Calu3 (cell line): ENCODE results near the gene CNTN5. TPM values are rescaled to one million over a fixed set of nuclear protein-coding genes. Genes with fewer than 3 reads are reported as not detected.

ENCODE experiments used
- BruUV-seq: library from RNA; stranded (reverse); fragments of 400-500 nt; replicated peaks from 2 replicates; lab custom pipeline; 2021; lab: Mats Ljungman, UMichigan
- CTCF ChIA-PET: fragments of 300-600 bp; sonication (Branson Sonifier 250); formaldehyde crosslinking; loops from one replicate; lab custom pipeline; 2022; ENCODE audit warnings: antibody characterized with exemption; lab: Charles Lee
- DNase-seq: peaks from one replicate; pipeline ENCODE4 v3.0.0; 2022
- H3K27ac Mint-ChIP-seq: one replicate; pipeline ENCODE4 v1.8.0; 2022; ENCODE audit warnings: mixed read lengths; ENCODE audit not compliant: unreplicated experiment
- H3K27me3 Mint-ChIP-seq: one replicate; pipeline ENCODE4 v1.8.0; 2022; ENCODE audit warnings: mixed read lengths; ENCODE audit not compliant: unreplicated experiment
- H3K36me3 Mint-ChIP-seq: one replicate; pipeline ENCODE4 v1.8.0; 2022; ENCODE audit warnings: mild to moderate bottlenecking, moderate library complexity, mixed read lengths; ENCODE audit not compliant: insufficient read depth, unreplicated experiment
- H3K4me1 Mint-ChIP-seq: one replicate; pipeline ENCODE4 v1.8.0; 2022; ENCODE audit warnings: mild to moderate bottlenecking, low read depth, mixed read lengths; ENCODE audit not compliant: unreplicated experiment
- H3K4me3 Mint-ChIP-seq: one replicate; pipeline ENCODE4 v1.8.0; 2022; ENCODE audit warnings: mild to moderate bottlenecking, low read depth, moderate library complexity, mixed read lengths; ENCODE audit not compliant: unreplicated experiment
- H3K9me3 Mint-ChIP-seq: one replicate; pipeline ENCODE4 v1.8.0; 2022; ENCODE audit warnings: low read depth, mixed read lengths; ENCODE audit not compliant: unreplicated experiment
- CTCF ChIP-seq: fragments of 200-600 bp; IDR thresholded peaks from one replicate; pipeline ENCODE4 v1.8.0; 2022; ENCODE audit warnings: antibody characterized with exemption; ENCODE audit not compliant: unreplicated experiment
- intact Hi-C: fragments of 100-400 bp; cut with micrococcal nuclease; formaldehyde crosslinking; loops from one replicate; pipeline ENCODE4 v1.10.0; 2022; ENCODE audit not compliant: unreplicated experiment
- total RNA-seq: library from RNA; stranded (reverse); gene quantifications from 2 replicates; pipeline ENCODE4 v1.2.3, GENCODE V29; 2022

The CNTN5 gene
- total RNA-seq, 1 experiment from 2014 or later = not detected

- H3K4me3 Mint-ChIP-seq = no peak overlapping the region
- TF ChIP-seq CTCF = no peak
- no peak overlapping the region for H3K27ac Mint-ChIP-seq
- no peaks in the 10 kb centered on the region for H3K9me3 Mint-ChIP-seq
- no peaks in the 10 kb centered on the region for H3K27me3 Mint-ChIP-seq
- BruUV-seq = no TSS peak
- no peaks in the 10 kb centered on the region for H3K4me1 Mint-ChIP-seq
- no peaks in the 10 kb centered on the region for H3K36me3 Mint-ChIP-seq
- intact Hi-C loops = no loop called here
- no peak for DNase-seq
- CTCF ChIA-PET = no interaction called here
Observed at GRCh38 chr11:100221791-100222190, 1201.0 kb downstream of the CNTN5 start.

- CTCF ChIA-PET = no interaction called here
- BruUV-seq = no TSS peak
- no peaks in the 10 kb centered on the region for H3K4me1 Mint-ChIP-seq
- H3K36me3 Mint-ChIP-seq = no peaks in the 10 kb centered on the region
- H3K4me3 Mint-ChIP-seq = no peak overlapping the region
- no peak for TF ChIP-seq CTCF
- no peak for DNase-seq
- H3K27ac Mint-ChIP-seq = no peak overlapping the region
- intact Hi-C loops = no loop called here
- no peaks in the 10 kb centered on the region for H3K27me3 Mint-ChIP-seq
- no peaks in the 10 kb centered on the region for H3K9me3 Mint-ChIP-seq
Observed at GRCh38 chr11:100224541-100225034, 1203.8 kb downstream of the CNTN5 start.

DNA sequence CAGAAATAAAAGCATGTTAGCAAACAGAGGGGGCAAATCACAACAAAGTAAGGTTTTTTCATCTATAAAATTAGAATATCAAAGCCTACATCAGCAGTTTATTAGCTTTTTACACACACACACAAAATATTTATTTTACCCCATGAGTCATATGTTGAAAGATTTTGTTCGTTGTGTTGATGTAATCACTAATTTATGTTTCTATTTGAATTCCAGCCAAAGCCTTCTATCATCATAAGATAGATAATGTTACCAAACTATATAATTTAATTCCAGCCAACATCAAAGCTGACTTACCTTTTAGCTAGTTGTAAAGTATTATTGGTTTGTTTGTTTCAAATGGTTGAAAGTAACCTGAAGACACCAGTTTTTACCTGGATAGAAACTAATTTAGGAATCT lies 1208.3 kb downstream of the CNTN5 start:
- no peak for DNase-seq
- intact Hi-C loops = no loop called here
- Mint-ChIP-seq H3K36me3 (no peaks in the 10 kb centered on the region), H3K27me3 (no peaks in the 10 kb centered on the region), H3K9me3 (no peaks in the 10 kb centered on the region), H3K27ac (no peak overlapping the region), H3K4me1 (no peaks in the 10 kb centered on the region), H3K4me3 (no peak overlapping the region)
- CTCF ChIA-PET = no interaction called here
- BruUV-seq = no TSS peak
- no peak for TF ChIP-seq CTCF

- intact Hi-C loops = no loop called here
- Mint-ChIP-seq H3K4me3 (no peak overlapping the region), H3K27ac (no peak overlapping the region), H3K9me3 (no peaks in the 10 kb centered on the region), H3K4me1 (no peaks in the 10 kb centered on the region), H3K27me3 (no peaks in the 10 kb centered on the region), H3K36me3 (no peaks in the 10 kb centered on the region)
- DNase-seq = no peak
- no peak for TF ChIP-seq CTCF
- BruUV-seq = no TSS peak
- CTCF ChIA-PET = no interaction called here
Observed at GRCh38 chr11:100232006-100232405, 1211.3 kb downstream of the CNTN5 start.
